HepG2 (cell line): Measurements from ENCODE around the gene CDSN. TPM values are rescaled to one million over a fixed set of nuclear protein-coding genes. Genes with fewer than 3 reads are reported as not detected.

Source experiments
- DNMT1 ChIP-seq: sonication (generic); formaldehyde crosslinking; IDR thresholded peaks from 2 replicates; pipeline ENCODE4 v1.5.1; 2020; ENCODE audit warnings: mild to moderate bottlenecking, missing genetic modification reagents
- ELF3 ChIP-seq: IDR thresholded peaks from 2 replicates; pipeline ENCODE4 v1.6.1; 2016; ENCODE audit warnings: missing genetic modification reagents, missing compliant biosample characterization
- KLF12 ChIP-seq: sonication (generic); formaldehyde crosslinking; IDR thresholded peaks from 2 replicates; pipeline ENCODE4 v1.4.0; 2020; ENCODE audit warnings: missing genetic modification reagents, borderline replicate concordance
- PLSCR1 ChIP-seq: sonication (generic); formaldehyde crosslinking; IDR thresholded peaks from 2 replicates; pipeline ENCODE4 v1.5.0; 2020; ENCODE audit warnings: missing genetic modification reagents, mild to moderate bottlenecking, borderline replicate concordance
- RAD21 ChIP-seq: fragments of 450-650 bp; formaldehyde crosslinking; IDR thresholded peaks from 2 replicates; pipeline ENCODE4 v1.5.0; 2020; ENCODE audit warnings: mild to moderate bottlenecking
- RXRA ChIP-seq: sonication (generic); formaldehyde crosslinking; IDR thresholded peaks from 2 replicates; pipeline ENCODE4 v1.5.1; 2020; ENCODE audit warnings: missing genetic modification reagents
- SIX4 ChIP-seq: sonication (generic); formaldehyde crosslinking; IDR thresholded peaks from 2 replicates; pipeline ENCODE4 v1.4.0; 2020; ENCODE audit warnings: missing genetic modification reagents
- THYN1 ChIP-seq: sonication (generic); formaldehyde crosslinking; IDR thresholded peaks from 2 replicates; pipeline ENCODE4 v1.8.1; 2023; ENCODE audit warnings: low read depth, mild to moderate bottlenecking, moderate library complexity, missing genetic modification reagents, borderline replicate concordance
- ZFP1 ChIP-seq: IDR thresholded peaks from 2 replicates; pipeline ENCODE4 v1.6.1; 2016
- ZNF256 ChIP-seq: sonication (generic); formaldehyde crosslinking; conservative IDR thresholded peaks from 2 replicates; pipeline ENCODE4 v1.4.0; 2020; ENCODE audit warnings: missing genetic modification reagents
- ZNF558 ChIP-seq: sonication (generic); formaldehyde crosslinking; IDR thresholded peaks from 2 replicates; pipeline ENCODE4 v1.9.0; 2022; ENCODE audit warnings: mild to moderate bottlenecking, missing genetic modification reagents, borderline replicate concordance
- ZNF687 ChIP-seq: sonication (generic); formaldehyde crosslinking; IDR thresholded peaks from 2 replicates; pipeline ENCODE4 v1.5.1; 2020; ENCODE audit warnings: mild to moderate bottlenecking, missing genetic modification reagents, moderate library complexity
- ZNF816 ChIP-seq: sonication (generic); formaldehyde crosslinking; IDR thresholded peaks from 2 replicates; pipeline ENCODE4 v1.8.0; 2022; ENCODE audit warnings: missing genetic modification reagents, mild to moderate bottlenecking, borderline replicate concordance
- ZNF839 ChIP-seq: sonication (generic); formaldehyde crosslinking; IDR thresholded peaks from 2 replicates; pipeline ENCODE4 v1.4.0; 2020; ENCODE audit warnings: missing genetic modification reagents, mild to moderate bottlenecking, borderline replicate concordance
- ZZZ3 ChIP-seq: sonication (generic); formaldehyde crosslinking; IDR thresholded peaks from 2 replicates; pipeline ENCODE4 v1.4.0; 2020; ENCODE audit warnings: missing genetic modification reagents, mild to moderate bottlenecking, borderline replicate concordance
- polyA plus RNA-seq, 8 experiments: library from polyadenylated mRNA; depleted of rRNA in 3 of 8; stranded (reverse) in 7 of 8; unstranded in 1 of 8; fragments of >200 nt; fragmentation: Illumina TruSeq in 4 of 8; extraction: Trizol in 4 of 8; gene quantifications; 2 replicates each; pipeline versions ENCODE4 v1.2.1 to v1.2.3, GENCODE V29; 2011 to 2016; ENCODE audit warnings: low read depth in 4 of 8, missing spikeins in 1 of 8, mixed read lengths in 1 of 8; ENCODE audit not compliant: insufficient read depth in 1 of 8
- total RNA-seq, 5 experiments: library from RNA; depleted of rRNA; stranded (reverse); fragments of >200 nt; fragmentation: Illumina TruSeq; extraction: Trizol; gene quantifications; 2 replicates each; pipeline ENCODE4 v1.2.3, GENCODE V29; 2016; ENCODE audit warnings: low read depth in 1 of 5
- TF ChIP-seq, protein P1 (sequence below): sonication (generic); formaldehyde crosslinking; IDR thresholded peaks from 2 replicates; pipeline ENCODE4 v1.9.0; 2021; ENCODE audit warnings: missing genetic modification reagents, borderline replicate concordance
- TF ChIP-seq, protein P2 (sequence below): sonication (generic); formaldehyde crosslinking; IDR thresholded peaks from 2 replicates; pipeline ENCODE4 v1.8.0; 2022; ENCODE audit warnings: missing genetic modification reagents, mild to moderate bottlenecking, inconsistent platforms, borderline replicate concordance
- TF ChIP-seq, protein P3 (sequence below): IDR thresholded peaks from 2 replicates; pipeline ENCODE4 v1.6.1; 2016; ENCODE audit warnings: missing compliant biosample characterization, missing genetic modification reagents, borderline replicate concordance

CDSN gene
- total and polyA plus RNA-seq, 2 of the 13 experiments (the other 11 are each of a cell fraction or from before 2014, with no cell fraction given) = not detected

GRCh38 chr6:31158863-31159855 lies 38.9 kb upstream of the CDSN start (continued):
- TF ChIP-seq, protein P1, sequence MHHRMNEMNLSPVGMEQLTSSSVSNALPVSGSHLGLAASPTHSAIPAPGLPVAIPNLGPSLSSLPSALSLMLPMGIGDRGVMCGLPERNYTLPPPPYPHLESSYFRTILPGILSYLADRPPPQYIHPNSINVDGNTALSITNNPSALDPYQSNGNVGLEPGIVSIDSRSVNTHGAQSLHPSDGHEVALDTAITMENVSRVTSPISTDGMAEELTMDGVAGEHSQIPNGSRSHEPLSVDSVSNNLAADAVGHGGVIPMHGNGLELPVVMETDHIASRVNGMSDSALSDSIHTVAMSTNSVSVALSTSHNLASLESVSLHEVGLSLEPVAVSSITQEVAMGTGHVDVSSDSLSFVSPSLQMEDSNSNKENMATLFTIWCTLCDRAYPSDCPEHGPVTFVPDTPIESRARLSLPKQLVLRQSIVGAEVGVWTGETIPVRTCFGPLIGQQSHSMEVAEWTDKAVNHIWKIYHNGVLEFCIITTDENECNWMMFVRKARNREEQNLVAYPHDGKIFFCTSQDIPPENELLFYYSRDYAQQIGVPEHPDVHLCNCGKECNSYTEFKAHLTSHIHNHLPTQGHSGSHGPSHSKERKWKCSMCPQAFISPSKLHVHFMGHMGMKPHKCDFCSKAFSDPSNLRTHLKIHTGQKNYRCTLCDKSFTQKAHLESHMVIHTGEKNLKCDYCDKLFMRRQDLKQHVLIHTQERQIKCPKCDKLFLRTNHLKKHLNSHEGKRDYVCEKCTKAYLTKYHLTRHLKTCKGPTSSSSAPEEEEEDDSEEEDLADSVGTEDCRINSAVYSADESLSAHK (CRISPR knock-in tag) = no peak
- peak; percentile 58 for TF ChIP-seq ZNF687 (CRISPR knock-in tag)
- TF ChIP-seq ZZZ3 (CRISPR knock-in tag) = no peak
- TF ChIP-seq DNMT1 (CRISPR knock-in tag) = no peak
- no peak for TF ChIP-seq ELF3 (CRISPR knock-in tag)
- 0 out of 2 replicates have a peak, but pooled peaks have one; percentile 61 for TF ChIP-seq ZNF256 (CRISPR knock-in tag)
- TF ChIP-seq ZNF558 (CRISPR knock-in tag) = 0 out of 2 replicates have a peak, but pooled peaks have one; percentile 90
- peak; percentile 48; the same call in 1 of the 2 replicates for TF ChIP-seq KLF12 (CRISPR knock-in tag)
- no peak for TF ChIP-seq THYN1 (CRISPR knock-in tag)
- TF ChIP-seq ZNF839 = no peak
- no peak for TF ChIP-seq PLSCR1
- TF ChIP-seq SIX4 = no peak
- TF ChIP-seq ZFP1 = no peak
- TF ChIP-seq ZNF816 (CRISPR knock-in tag) = no peak
- peak; percentile 34; the same call in 1 of the 2 replicates for TF ChIP-seq RAD21 (CRISPR knock-in tag)
- TF ChIP-seq, protein P2, sequence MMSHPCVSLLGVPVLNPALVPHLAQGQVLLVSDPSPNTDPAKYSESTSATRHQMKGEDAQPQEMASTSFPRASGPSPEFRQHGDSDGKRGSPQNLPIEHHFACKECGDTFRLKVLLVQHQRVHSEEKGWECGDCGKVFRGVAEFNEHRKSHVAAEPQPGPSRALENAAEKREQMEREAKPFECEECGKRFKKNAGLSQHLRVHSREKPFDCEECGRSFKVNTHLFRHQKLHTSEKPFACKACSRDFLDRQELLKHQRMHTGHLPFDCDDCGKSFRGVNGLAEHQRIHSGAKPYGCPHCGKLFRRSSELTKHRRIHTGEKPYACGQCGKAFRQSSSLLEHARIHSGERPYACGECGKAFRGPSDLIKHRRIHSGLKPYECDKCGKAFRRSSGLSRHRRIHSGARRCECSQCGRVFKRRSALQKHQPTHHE (CRISPR knock-in tag) = 0 out of 2 replicates have a peak, but pooled peaks have one; percentile 40
- TF ChIP-seq RXRA (CRISPR knock-in tag) = peak; percentile 60
- TF ChIP-seq, protein P3, sequence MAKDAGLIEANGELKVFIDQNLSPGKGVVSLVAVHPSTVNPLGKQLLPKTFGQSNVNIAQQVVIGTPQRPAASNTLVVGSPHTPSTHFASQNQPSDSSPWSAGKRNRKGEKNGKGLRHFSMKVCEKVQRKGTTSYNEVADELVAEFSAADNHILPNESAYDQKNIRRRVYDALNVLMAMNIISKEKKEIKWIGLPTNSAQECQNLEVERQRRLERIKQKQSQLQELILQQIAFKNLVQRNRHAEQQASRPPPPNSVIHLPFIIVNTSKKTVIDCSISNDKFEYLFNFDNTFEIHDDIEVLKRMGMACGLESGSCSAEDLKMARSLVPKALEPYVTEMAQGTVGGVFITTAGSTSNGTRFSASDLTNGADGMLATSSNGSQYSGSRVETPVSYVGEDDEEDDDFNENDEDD = no peak
